Kidney glomerular epithelial cell (primary cell): ENCODE measurements around the gene TNFRSF12A.

Experiments used
- DNase-seq: peaks from one replicate; lab custom pipeline; 2025; lab: John Stamatoyannopoulos, UW

Gene TNFRSF12A

GRCh38 chr16:2986623-2987188 lies 33.5 kb upstream of the TNFRSF12A start:
- no peak for DNase-seq

GRCh38 chr16:2987286-2987685 lies 32.9 kb upstream of the TNFRSF12A start:
- DNase-seq, result no peak

DNA sequence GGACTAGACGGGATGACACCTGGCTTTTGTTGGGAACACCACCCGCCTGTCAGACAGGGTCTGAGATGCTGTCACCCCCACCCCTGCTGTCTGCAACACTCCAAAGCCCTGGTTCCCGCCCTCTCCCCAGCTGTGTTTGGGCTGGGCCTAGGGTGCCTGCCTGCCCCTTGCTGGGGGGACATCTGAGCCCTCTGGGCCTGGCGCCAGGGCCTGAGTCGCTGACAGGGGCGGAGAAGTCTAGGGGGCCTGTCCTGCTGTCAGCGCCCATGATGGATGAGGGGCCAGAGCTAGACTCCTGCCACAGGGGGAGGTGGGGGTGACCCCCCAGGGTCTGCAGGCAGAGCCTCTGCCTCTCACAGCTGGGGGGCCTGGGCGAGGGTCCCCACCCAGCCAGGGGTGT lies 32.3 kb upstream of the TNFRSF12A start:
- DNase-seq, result no peak

DNA sequence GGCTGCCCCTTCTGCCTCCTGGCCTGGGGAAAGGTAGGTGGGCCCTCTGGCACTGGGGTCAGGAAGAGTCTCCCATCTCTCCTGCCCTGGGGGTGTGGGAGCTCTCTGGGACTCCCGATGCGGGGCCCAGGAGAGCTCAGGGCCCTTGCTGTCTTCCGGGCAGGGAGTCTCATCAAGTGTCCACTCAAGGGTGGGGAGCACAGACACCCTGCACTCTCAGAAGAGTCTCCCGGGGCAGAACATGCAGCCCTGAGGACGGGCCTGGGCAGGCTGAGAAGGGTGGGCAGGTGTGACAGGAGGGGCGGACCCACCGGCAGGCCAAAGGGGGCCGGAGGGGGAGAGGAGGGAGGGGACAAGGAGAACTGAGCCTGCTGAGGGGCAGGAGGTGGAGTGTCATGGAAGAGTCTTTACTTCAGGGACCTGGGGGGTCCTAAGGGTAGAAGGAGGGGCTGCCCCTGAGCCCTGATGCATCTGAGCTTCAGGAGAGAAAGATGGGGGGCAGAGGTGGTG lies 31.5 kb upstream of the TNFRSF12A start:
- DNase-seq, result no peak

GRCh38 chr16:2990891-2991290 lies 29.3 kb upstream of the TNFRSF12A start:
- no peak for DNase-seq

GRCh38 chr16:2991566-2992261 lies 28.5 kb upstream of the TNFRSF12A start:
- no peak for DNase-seq

DNA sequence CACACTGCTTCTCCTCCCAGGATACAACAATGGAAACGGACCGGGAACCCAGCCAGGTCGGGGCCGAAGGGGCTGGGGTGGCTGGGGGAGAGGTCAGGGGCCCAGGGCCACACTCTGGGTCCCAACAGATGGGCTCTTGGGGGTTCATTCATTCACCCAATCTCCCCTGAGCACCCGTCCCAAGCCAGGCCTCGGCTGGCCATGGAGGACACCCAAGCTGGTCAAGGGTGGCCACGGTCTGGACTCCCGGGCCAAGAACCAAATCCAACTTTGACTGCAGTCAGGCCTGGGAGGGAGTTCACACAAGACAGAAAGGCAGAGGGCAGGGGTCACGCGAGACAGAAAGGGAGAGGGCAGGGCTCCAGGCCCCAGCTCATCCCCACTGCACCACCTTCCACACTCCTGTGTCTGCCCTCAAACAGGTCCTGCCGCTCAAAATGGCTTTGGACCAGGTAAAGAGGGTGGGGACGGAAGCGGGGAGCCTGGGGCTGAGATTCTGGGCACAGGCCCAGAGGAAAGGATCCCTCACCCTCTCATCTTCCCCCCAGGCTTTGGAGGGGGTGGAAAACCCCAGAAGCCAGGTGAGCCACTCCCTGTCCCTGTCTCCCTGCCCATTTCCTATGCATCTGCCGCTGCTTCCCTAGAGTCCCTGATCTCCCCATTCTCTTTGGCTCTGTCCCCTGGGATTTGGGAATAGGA lies 27.6 kb upstream of the TNFRSF12A start:
- no peak for DNase-seq

DNA sequence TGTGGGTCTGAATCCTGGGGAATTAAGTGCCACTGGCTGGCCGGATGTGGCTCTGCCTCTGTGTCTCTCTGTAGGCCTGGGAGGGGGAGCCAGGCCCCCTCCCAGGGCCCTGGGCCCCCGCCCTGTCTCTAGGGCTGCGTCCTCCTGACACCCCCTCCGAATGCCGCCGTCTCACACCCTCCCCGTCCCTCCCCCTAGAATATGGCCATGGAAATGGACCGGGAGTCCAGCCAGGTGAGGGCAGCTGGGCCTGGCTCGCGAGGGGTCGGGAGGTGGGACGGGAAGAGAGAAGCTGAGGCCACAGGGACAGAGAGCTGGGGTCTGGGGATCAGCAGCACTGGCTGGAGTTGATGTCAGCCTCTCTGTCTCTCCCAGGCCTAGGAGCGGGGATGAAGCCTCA lies 23.9 kb upstream of the TNFRSF12A start:
- no peak for DNase-seq

GRCh38 chr16:2999929-3000328 lies 20.2 kb upstream of the TNFRSF12A start:
- DNase-seq, result no peak

- no peak for DNase-seq
Measured at GRCh38 chr16:3000540-3000939, 19.6 kb upstream of the TNFRSF12A start.

- no peak for DNase-seq
Measured at GRCh38 chr16:3001316-3001715, 18.9 kb upstream of the TNFRSF12A start.

GRCh38 chr16:3003582-3004270 lies 16.4 kb upstream of the TNFRSF12A start:
- DNase-seq, result peak; percentile 97

DNA sequence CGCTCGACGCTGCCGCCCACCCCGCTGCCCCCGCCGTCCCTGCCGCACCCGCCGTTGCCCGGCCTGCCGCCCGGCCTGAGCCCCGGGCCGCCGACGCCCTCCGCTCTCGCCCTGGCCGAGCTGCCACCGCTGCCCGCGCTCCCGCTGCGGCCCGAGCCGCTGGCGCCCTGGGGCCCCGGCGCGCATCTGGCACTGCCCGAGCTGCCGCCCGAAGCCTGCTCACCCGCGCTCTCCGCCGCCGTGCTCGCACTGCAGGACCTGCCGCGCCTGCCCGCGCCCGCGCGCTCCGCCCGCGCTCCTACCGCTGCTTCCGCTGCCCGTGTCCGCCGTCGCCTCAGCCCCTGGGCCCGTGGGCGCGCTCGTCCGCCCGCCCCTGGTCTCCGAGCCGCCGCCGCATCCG lies 15.8 kb upstream of the TNFRSF12A start:
- DNase-seq, result no peak

DNA sequence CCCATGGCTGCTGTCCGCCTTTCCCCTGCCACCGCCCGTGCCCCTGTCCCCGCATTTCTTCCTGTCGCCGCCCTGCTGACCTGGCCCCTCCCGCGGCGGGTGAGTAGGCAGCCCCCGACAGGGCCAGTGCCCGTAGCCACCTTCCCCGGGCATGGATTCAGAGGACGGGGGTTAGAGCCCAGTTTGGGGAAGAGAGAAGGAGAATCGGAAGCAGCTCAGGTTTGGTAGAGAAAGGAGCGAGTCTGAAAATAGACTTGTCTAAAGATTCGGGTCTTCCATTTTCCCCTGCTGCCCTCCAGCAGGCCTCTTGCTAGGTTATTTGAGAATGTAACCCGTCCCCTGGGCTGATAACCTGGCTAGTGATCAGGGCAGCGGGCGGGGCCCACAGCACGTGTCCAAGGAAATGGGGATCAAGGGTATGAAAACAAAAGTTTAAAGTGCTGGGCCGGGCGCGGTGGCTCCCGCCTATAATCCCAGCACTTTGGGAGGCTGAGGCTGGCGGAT lies 15.3 kb upstream of the TNFRSF12A start:
- no peak for DNase-seq

DNA sequence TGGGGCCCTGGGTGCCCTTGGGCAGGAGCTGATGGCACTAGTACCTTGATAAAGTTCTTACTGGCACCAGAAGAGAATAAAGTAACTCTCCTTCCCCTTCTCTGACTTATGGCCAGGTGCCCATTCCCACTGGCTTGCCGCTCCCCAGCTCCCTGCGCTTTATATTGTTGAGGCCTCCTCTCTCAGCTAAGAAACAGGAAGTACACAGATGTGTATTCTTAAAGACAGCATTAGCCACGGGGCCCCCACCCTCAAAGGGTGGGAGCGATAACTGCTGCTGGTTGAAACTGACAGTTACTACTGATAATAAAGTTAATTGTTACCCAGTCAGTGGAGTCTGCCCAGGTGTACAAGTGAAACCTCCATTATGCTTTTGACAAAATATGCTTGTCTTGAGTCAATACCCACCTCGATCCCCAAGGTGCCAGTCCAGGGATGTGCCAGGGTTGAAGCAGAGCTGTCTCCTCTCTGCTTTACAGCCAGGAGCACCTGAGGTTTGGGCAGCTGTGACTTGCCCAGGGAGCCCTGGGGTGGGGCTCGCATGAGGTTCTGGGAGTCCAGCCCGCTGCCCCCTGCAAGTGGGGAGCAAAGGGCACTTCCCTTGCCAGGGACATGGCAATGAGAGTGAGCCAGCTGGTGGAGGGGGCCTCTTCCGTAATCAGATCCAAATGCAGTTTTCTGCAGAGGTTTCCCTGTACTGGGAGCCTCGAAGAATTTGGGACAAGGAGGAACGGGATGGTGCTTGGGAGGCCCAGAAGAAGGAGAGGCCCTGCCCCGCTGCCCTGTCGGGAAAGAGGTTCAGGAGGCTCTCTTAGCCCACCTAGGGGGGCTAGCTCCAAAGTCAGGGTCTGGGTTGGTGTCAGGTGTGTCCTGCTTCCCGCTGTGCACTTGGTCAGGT lies 12.9 kb upstream of the TNFRSF12A start:
- no peak for DNase-seq

- DNase-seq, result no peak
Measured at GRCh38 chr16:3007957-3008689, 12.0 kb upstream of the TNFRSF12A start.

DNA sequence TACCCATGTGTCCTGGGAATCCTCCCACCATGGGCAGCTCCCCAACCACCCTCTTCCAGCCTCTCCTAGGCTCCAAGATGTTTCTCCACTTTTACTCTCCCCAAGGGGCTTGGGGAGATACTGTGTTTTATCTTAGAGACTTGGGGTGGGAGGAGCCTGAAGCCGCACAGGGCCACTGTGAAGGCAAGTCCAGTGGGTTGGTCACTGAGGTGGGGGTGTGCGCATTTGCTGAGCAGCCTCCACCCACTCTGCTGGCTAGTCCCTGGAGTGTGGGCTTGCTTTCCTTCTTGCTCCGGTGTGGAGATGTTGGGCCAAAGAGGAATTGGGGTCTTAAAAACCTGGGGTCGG lies 11.5 kb upstream of the TNFRSF12A start:
- DNase-seq, result no peak

DNA sequence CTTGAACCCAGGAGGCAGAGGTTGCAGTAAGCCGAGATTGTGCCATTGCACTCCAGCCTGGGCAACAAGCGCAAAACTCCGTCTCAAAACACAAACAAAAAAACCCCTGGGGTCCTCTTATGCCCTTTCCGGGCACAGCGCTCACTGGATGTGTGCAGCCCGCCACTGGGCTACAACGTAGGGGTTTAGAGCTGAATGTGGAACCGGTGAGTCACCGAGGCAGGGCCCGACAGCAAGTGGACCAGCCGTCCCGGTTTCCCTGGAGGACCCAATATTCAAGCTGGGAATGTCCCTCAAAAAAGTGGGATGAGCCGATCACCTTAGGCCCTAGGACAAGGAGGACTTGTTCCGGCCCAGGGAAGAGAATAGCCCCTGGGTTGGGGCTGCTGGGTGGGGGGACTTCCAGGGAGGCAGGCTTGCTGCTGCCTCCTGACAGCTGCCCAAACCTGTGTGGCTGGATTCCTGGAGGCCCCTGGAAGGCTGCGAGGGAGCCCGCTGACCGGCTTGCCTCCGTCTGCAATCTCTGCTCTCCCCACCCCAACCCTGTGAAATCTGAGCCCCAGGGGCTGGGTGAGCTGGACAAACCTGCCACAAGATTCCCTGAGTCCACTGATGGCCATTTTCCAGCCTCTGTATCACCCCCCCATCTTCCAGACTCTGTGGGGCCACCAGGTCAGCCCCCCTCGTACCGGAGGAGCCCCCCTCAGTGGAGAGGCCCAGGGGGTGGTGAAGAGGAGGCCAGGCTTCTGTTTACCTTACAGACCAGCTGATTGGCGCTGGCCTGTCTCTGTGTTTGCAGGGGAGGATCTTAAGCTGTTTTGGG lies 10.4 kb upstream of the TNFRSF12A start:
- no peak for DNase-seq

- no peak for DNase-seq
Measured at GRCh38 chr16:3010510-3010909, 9.7 kb upstream of the TNFRSF12A start.

DNA sequence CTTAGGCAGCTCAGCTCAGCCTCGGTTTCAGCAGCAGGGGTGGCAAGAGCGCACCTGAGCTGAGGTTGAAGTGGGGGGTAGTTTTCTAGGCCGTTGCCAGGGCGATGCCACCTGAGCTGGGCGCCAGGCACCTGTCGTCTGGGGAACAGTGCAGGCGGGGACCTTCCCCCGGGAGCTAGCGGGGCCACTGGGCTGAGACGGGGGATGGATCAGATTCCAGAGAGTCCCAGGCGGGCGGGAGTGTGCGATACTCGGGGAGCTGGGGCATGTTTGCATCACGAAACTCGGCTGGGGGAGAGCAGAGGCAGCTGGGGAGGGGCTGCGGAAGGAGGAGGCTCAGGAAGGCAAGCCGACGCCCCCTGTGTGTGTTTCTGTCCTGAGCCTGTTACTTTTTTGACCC lies 7.9 kb upstream of the TNFRSF12A start:
- DNase-seq, result no peak
